Gastroesophageal sphincter (tissue), 4 donors: ENCODE data around the gene PFKM. TPM values are rescaled to one million over a fixed set of nuclear protein-coding genes. Genes with fewer than 3 reads are reported as not detected.
"Not testable (repeated sequence)": the region's sequence is repeated elsewhere in the genome, so short reads cannot be mapped to it uniquely, and the experiment has no call there.

Experiments
- ATAC-seq: fragments of 150-250 bp; one replicate; pipeline ENCODE4 v1.9.1; 2016; ENCODE audit warnings: mild to moderate bottlenecking, moderate library complexity
- H3K27ac ChIP-seq, 4 donors: fragments of 200-600 bp; sonication (generic) in 3 of 4; 1 replicate in 3 of 4; 2 replicates in 1 of 4; pipeline ENCODE4 v1.5.1; 2016 to 2019
- H3K27me3 ChIP-seq: fragments of 200-600 bp; sonication (generic); one replicate; pipeline ENCODE4 v1.5.1; 2019
- H3K36me3 ChIP-seq, 2 donors: fragments of 200-600 bp; sonication (generic); one replicate each; pipeline ENCODE4 v1.5.1; 2019; ENCODE audit warnings: control low read depth in 1 of 2
- H3K4me1 ChIP-seq, 3 donors: fragments of 200-600 bp; sonication (generic); 1 replicate in 2 of 3; 2 replicates in 1 of 3; pipeline ENCODE4 v1.5.1; 2016 to 2019; ENCODE audit warnings: control low read depth in 2 of 3
- H3K4me3 ChIP-seq, 2 donors: fragments of 200-600 bp; sonication (generic); one replicate each; pipeline ENCODE4 v1.5.1; 2019; ENCODE audit warnings: mild to moderate bottlenecking in 1 of 2, moderate library complexity in 1 of 2
- H3K9me3 ChIP-seq, 3 donors: fragments of 200-600 bp; sonication (generic); one replicate each; pipeline ENCODE4 v1.5.1; 2017 to 2019; ENCODE audit warnings: control low read depth in 2 of 3
- EP300 ChIP-seq: sonication (generic); formaldehyde crosslinking; IDR thresholded peaks from one replicate; pipeline ENCODE4 v1.6.1; 2017; ENCODE audit warnings: antibody characterized with exemption, mild to moderate bottlenecking
- POLR2A ChIP-seq, 2 donors: fragments of 450-650 bp; IDR thresholded peaks; one replicate each; pipeline ENCODE4 v1.6.1; 2017; ENCODE audit warnings: antibody characterized with exemption in 2 of 2, mild to moderate bottlenecking in 2 of 2, moderate library complexity in 1 of 2
- POLR2AphosphoS5 ChIP-seq: sonication (generic); formaldehyde crosslinking; IDR thresholded peaks from one replicate; pipeline ENCODE4 v1.6.1; 2017; ENCODE audit warnings: antibody characterized with exemption
- WGBS, 2 donors: methylation state at CpG; one replicate each; pipeline ENCODE4 v1.1.5; 2018; ENCODE audit warnings: low coverage in 1 of 2; 5-methylcytosine and 5-hydroxymethylcytosine counted together
- total RNA-seq, 4 donors: library from RNA; depleted of rRNA; stranded (reverse); fragments of >200 nt; gene quantifications; one replicate each; pipeline ENCODE4 v1.1.0, GENCODE V29; 2016
- TF ChIP-seq, protein P1 (sequence below), 4 experiments: fragments of 200-600 bp in 2 of 4; fragments of 450-650 bp in 2 of 4; sonication (generic) in 1 of 4; IDR thresholded peaks; one replicate each; pipeline ENCODE4 v1.5.1; 2017 to 2019; ENCODE audit warnings: antibody characterized with exemption in 4 of 4, mild to moderate bottlenecking in 2 of 4, moderate library complexity in 2 of 4

PFKM gene
- total RNA-seq, 4 donors from 2014 or later: 64.5 to 105 (median 71.0) TPM

- no peak overlapping the region for H3K4me3 ChIP-seq
- 71% methylated on average over 1 of the region's 1 CpG; no CpG with 5 or more reads in 1 of the 2 donors for WGBS, 2 donors
- no peaks in the 10 kb centered on the region for H3K9me3 ChIP-seq
- no peak for ATAC-seq
- peaks cover 0 to 10% (median 0%) of the 10 kb centered on the region in 3 donors for H3K4me1 ChIP-seq
- H3K36me3 ChIP-seq: no peaks in the 10 kb centered on the region
- H3K27me3 ChIP-seq: no peaks in the 10 kb centered on the region
- no peak overlapping the region for H3K27ac ChIP-seq
- no peak for TF ChIP-seq EP300
- TF ChIP-seq POLR2AphosphoS5: no peak
- TF ChIP-seq POLR2A (IDR thresholded peaks at IDR 0.05): no peak
- TF ChIP-seq, protein P1, sequence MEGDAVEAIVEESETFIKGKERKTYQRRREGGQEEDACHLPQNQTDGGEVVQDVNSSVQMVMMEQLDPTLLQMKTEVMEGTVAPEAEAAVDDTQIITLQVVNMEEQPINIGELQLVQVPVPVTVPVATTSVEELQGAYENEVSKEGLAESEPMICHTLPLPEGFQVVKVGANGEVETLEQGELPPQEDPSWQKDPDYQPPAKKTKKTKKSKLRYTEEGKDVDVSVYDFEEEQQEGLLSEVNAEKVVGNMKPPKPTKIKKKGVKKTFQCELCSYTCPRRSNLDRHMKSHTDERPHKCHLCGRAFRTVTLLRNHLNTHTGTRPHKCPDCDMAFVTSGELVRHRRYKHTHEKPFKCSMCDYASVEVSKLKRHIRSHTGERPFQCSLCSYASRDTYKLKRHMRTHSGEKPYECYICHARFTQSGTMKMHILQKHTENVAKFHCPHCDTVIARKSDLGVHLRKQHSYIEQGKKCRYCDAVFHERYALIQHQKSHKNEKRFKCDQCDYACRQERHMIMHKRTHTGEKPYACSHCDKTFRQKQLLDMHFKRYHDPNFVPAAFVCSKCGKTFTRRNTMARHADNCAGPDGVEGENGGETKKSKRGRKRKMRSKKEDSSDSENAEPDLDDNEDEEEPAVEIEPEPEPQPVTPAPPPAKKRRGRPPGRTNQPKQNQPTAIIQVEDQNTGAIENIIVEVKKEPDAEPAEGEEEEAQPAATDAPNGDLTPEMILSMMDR (IDR thresholded peaks at IDR 0.05): no peak
Observed at GRCh38 chr12:48110691-48111311, 8.4 kb upstream of the PFKM start.

DNA sequence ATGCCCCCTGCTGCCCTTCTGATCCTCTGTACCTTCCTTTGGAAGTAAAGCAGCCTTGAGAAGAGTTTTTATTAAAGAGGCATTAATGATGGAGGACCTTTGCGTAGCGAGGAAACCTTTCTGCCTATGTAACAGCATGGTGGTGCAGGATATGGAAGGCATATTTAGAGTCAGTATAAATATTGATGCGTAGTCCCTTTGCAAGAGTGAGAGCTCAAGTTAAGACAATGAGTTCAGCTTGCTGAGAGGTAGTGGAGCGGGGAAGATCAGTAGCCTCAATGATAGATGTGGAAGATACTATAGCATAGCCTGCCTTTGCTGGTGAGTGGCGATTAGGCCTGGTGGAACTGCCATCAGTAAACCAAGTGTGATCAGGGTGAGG, 7.9 kb upstream of the PFKM start:
- H3K36me3 ChIP-seq, H3K4me3 ChIP-seq, H3K4me1 ChIP-seq, H3K27ac ChIP-seq, ATAC-seq, H3K27me3 ChIP-seq, H3K9me3 ChIP-seq: not testable (repeated sequence)
- WGBS, 2 donors: 89 to 100% methylated on average over 2 to 5 of the region's 5 CpGs

DNA sequence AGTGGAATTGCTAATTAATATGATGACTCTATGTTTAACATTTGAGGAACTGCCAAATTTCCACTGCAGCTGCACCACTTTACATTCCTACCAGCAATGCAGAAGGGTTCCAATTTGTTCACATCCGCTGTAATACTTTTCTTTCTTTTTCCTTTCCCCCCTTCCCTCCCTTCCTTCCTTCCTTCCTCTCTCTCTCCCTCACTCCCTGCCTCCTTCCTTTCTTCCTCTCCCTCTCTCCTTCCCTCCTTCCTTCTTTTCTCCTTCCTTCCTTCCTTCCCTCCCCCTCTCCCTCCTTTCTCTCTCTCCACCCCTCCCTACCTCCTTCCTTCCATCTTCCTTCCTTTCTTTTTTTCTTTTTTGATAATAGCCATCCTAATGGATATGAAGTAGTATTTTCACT, 3.2 kb upstream of the PFKM start:
- no peaks in the 10 kb centered on the region for H3K9me3 ChIP-seq
- no peak overlapping the region for H3K4me3 ChIP-seq
- no peak for ATAC-seq
- TF ChIP-seq EP300 (no peak), POLR2AphosphoS5 (no peak)
- no peaks in the 10 kb centered on the region for H3K36me3 ChIP-seq
- H3K27me3 ChIP-seq: no peaks in the 10 kb centered on the region
- H3K27ac ChIP-seq: no peak overlapping the region
- H3K4me1 ChIP-seq: peaks cover 0 to 23% (median 0%) of the 10 kb centered on the region in 3 donors
- WGBS, 2 donors: 71 to 100% methylated on average over 1 of the region's 1 CpG

- WGBS, 2 donors: 19 to 30% methylated on average over 3 of the region's 3 CpGs
- Histone ChIP-seq H3K36me3 (peaks cover 0 to 12% of the 10 kb centered on the region in 2 donors), H3K4me1 (peaks cover 0 to 37% (median 0%) of the 10 kb centered on the region in 3 donors), H3K4me3 (peak overlapping the region in 1 of 2 donors; percentile 79), H3K27ac (peak overlapping the region in 3 of 4 donors; percentile 27 to 84 (median 80)), H3K27me3 (no peaks in the 10 kb centered on the region), H3K9me3 (no peaks in the 10 kb centered on the region)
- no peak for ATAC-seq
- TF ChIP-seq, protein P1 (IDR thresholded peaks at IDR 0.05): no peak
- TF ChIP-seq EP300: no peak
- no peak for TF ChIP-seq POLR2A (IDR thresholded peaks at IDR 0.05)
- no peak for TF ChIP-seq POLR2AphosphoS5
Observed at GRCh38 chr12:48118284-48118871, 786 bp upstream of the PFKM start.

GRCh38 chr12:48119834-48120195, 651 bp downstream of the PFKM start:
- WGBS, 2 donors: 0% methylated on average over 3 to 5 of the region's 5 CpGs
- peak; percentile 10 for ATAC-seq

More at GRCh38 chr12:48119834-48120195, 651 bp downstream of the PFKM start:
- no peak for TF ChIP-seq EP300
- TF ChIP-seq, protein P1 (IDR thresholded peaks at IDR 0.05): no peak
- TF ChIP-seq POLR2AphosphoS5: no peak
- TF ChIP-seq POLR2A (IDR thresholded peaks at IDR 0.05): no peak
- Histone ChIP-seq H3K27me3 (no peaks in the 10 kb centered on the region), H3K36me3 (peaks cover 0 to 26% of the 10 kb centered on the region in 2 donors), H3K4me3 (peak overlapping the region; percentile 79 to 84), H3K4me1 (peaks cover 0 to 37% (median 0%) of the 10 kb centered on the region in 3 donors), H3K9me3 (no peaks in the 10 kb centered on the region), H3K27ac (peak overlapping the region; percentile 69 to 86 (median 82))
